ENCODE results near the gene NPS.

DNA sequence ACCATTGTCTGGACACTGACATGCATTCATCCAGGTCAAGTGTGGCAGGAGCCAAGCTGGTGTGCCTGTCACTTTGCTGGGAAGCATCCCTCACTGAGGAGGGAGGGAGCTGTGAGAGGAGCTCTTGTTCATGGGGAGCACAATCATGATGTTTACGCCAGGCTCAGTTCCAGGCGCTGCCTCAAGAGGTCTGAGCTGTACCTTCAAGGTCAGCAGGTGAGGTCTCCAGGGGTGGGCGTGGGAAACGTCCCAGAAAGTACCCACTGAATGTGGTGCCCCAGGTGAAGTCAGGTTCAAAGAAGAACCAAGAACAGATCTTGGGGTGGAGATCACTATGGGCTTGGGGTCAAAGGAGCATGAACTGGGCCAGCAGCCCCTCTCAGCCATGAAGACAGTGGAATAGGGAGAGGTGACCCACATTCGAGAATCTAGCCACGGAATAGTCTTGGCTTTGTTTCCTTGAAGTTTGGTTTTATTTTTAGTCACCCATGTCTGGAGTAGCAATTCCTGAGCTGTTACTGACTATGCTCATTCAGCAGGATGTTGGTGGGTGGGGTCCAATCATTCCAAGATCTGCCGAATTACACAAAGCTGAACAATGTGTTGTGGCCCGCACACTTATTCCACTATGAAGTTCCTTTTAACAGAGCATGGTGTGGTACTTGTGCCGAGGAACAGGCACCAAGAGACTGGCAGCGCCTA, 29.3 kb downstream of the NPS start:
- TF ChIP-seq, protein P1, sequence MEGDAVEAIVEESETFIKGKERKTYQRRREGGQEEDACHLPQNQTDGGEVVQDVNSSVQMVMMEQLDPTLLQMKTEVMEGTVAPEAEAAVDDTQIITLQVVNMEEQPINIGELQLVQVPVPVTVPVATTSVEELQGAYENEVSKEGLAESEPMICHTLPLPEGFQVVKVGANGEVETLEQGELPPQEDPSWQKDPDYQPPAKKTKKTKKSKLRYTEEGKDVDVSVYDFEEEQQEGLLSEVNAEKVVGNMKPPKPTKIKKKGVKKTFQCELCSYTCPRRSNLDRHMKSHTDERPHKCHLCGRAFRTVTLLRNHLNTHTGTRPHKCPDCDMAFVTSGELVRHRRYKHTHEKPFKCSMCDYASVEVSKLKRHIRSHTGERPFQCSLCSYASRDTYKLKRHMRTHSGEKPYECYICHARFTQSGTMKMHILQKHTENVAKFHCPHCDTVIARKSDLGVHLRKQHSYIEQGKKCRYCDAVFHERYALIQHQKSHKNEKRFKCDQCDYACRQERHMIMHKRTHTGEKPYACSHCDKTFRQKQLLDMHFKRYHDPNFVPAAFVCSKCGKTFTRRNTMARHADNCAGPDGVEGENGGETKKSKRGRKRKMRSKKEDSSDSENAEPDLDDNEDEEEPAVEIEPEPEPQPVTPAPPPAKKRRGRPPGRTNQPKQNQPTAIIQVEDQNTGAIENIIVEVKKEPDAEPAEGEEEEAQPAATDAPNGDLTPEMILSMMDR (conservative IDR thresholded peaks at IDR 0.05; ENCODE audit: low read length) = no peak
- TF ChIP-seq EZH2phosphoT487 (IDR thresholded peaks at IDR 0.05; ENCODE audit: borderline replicate concordance) = no peak

Data from Loucy (cell line).